SK-N-SH treated with all-trans-retinoic acid at 6 μM for 48 hours (cell line): ENCODE results near the gene KCNJ1.

ENCODE experiments used
- CSRNP3 ChIP-seq: fragments of 250-450 bp; sonication (Bioruptor Pico); IDR thresholded peaks from 2 replicates; pipeline ENCODE4 v1.5.1; 2021; ENCODE audit warnings: mild to moderate bottlenecking, moderate library complexity
- ESRRG ChIP-seq: fragments of 250-450 bp; sonication (Bioruptor Pico); IDR thresholded peaks from 2 replicates; pipeline ENCODE4 v1.6.1; 2021; ENCODE audit warnings: mild to moderate bottlenecking
- GLIS3 ChIP-seq: fragments of 250-450 bp; sonication (Bioruptor Pico); IDR thresholded peaks from 2 replicates; pipeline ENCODE4 v1.5.0; 2020; ENCODE audit warnings: mild to moderate bottlenecking, moderate library complexity
- OSR1 ChIP-seq: fragments of 250-450 bp; sonication (Bioruptor Pico); IDR thresholded peaks from 2 replicates; pipeline ENCODE4 v1.8.0; 2022; ENCODE audit warnings: moderate library complexity, mild to moderate bottlenecking, inconsistent platforms
- RARB ChIP-seq: fragments of 250-450 bp; sonication (Bioruptor Pico); IDR thresholded peaks from 2 replicates; pipeline ENCODE4 v1.8.0; 2021; ENCODE audit warnings: mild to moderate bottlenecking, moderate library complexity
- TOX ChIP-seq: fragments of 250-450 bp; sonication (Bioruptor Pico); IDR thresholded peaks from 2 replicates; pipeline ENCODE4 v1.8.0; 2021; ENCODE audit warnings: mild to moderate bottlenecking, moderate library complexity, borderline replicate concordance
- TSHZ2 ChIP-seq: fragments of 250-450 bp; sonication (Bioruptor Pico); IDR thresholded peaks from 2 replicates; pipeline ENCODE4 v1.5.0; 2020; ENCODE audit warnings: mild to moderate bottlenecking, moderate library complexity
- ZC3H10 ChIP-seq: fragments of 250-450 bp; sonication (Bioruptor Pico); IDR thresholded peaks from 2 replicates; pipeline ENCODE4 v1.5.1; 2021; ENCODE audit warnings: mild to moderate bottlenecking, moderate library complexity
- ZFP3 ChIP-seq: fragments of 250-450 bp; sonication (Bioruptor Pico); IDR thresholded peaks from 2 replicates; pipeline ENCODE4 v1.5.0; 2020; ENCODE audit warnings: mild to moderate bottlenecking, moderate library complexity
- ZFP30 ChIP-seq: fragments of 450-650 bp; formaldehyde crosslinking; IDR thresholded peaks from 2 replicates; pipeline ENCODE4 v1.5.0; 2022; ENCODE audit warnings: mild to moderate bottlenecking, moderate library complexity
- ZNF565 ChIP-seq: fragments of 450-650 bp; formaldehyde crosslinking; conservative IDR thresholded peaks from 2 replicates; pipeline ENCODE4 v1.5.0; 2020; ENCODE audit warnings: low read depth, mild to moderate bottlenecking, moderate library complexity
- ZNF70 ChIP-seq: fragments of 450-650 bp; formaldehyde crosslinking; IDR thresholded peaks from 2 replicates; pipeline ENCODE4 v1.5.0; 2020; ENCODE audit warnings: mild to moderate bottlenecking, moderate library complexity
- TF ChIP-seq, protein P1 (sequence below): fragments of 250-450 bp; sonication (Bioruptor Pico); IDR thresholded peaks from 2 replicates; pipeline ENCODE4 v1.8.0; 2020; ENCODE audit warnings: mild to moderate bottlenecking, moderate library complexity, borderline replicate concordance

- TF ChIP-seq, protein P1, sequence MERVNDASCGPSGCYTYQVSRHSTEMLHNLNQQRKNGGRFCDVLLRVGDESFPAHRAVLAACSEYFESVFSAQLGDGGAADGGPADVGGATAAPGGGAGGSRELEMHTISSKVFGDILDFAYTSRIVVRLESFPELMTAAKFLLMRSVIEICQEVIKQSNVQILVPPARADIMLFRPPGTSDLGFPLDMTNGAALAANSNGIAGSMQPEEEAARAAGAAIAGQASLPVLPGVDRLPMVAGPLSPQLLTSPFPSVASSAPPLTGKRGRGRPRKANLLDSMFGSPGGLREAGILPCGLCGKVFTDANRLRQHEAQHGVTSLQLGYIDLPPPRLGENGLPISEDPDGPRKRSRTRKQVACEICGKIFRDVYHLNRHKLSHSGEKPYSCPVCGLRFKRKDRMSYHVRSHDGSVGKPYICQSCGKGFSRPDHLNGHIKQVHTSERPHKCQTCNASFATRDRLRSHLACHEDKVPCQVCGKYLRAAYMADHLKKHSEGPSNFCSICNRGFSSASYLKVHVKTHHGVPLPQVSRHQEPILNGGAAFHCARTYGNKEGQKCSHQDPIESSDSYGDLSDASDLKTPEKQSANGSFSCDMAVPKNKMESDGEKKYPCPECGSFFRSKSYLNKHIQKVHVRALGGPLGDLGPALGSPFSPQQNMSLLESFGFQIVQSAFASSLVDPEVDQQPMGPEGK = no peak
- TF ChIP-seq GLIS3 (CRISPR knock-in tag) (no peak), ZC3H10 (CRISPR knock-in tag) (no peak), ESRRG (no peak), RARB (CRISPR knock-in tag) (no peak), OSR1 (no peak), ZNF565 (CRISPR knock-in tag) (no peak), ZFP30 (CRISPR knock-in tag) (no peak), ZNF70 (CRISPR knock-in tag) (no peak), TOX (CRISPR knock-in tag) (no peak), TSHZ2 (CRISPR knock-in tag) (no peak), CSRNP3 (CRISPR knock-in tag) (no peak), ZFP3 (CRISPR knock-in tag) (no peak)
Measured at GRCh38 chr11:128878455-128878854, 11.4 kb upstream of the KCNJ1 start.
